ENCODE data around the gene DCPS.

DCPS gene

DNA sequence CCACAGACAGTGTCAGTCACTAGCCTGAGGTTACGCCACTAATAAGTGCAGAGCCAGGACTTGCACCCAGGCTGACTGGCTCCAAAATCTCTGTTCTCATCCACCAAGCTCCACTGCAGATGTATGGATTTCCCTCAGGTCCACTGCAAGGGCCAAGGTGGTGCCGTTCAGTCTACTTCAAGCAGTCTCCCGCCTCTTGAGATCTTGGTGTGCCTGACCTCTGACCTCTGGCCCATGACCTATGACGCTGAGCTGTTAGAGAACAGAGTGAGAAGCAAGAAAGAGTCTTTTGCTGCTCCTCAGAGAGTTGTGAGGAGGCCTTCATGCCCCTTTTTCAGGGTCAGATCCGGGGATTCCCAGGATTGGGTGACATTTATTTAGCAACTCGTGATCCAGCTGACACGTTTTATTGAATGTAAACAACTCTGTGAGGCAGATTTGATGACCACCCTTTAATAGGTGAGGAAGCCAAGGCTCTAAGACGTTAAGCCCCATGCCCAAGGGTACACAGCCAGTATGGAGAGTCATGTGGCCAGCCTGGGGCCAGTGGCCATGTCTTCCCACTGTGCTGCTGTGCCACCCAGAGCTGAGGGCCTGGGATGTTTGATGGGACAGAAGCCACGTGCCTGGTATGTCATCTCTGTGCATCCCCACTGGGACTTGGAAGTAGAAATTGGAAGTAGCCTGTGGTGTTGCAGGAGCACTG is 25.2 kb downstream of the DCPS start:
- DNase-seq, result no peak

DNA sequence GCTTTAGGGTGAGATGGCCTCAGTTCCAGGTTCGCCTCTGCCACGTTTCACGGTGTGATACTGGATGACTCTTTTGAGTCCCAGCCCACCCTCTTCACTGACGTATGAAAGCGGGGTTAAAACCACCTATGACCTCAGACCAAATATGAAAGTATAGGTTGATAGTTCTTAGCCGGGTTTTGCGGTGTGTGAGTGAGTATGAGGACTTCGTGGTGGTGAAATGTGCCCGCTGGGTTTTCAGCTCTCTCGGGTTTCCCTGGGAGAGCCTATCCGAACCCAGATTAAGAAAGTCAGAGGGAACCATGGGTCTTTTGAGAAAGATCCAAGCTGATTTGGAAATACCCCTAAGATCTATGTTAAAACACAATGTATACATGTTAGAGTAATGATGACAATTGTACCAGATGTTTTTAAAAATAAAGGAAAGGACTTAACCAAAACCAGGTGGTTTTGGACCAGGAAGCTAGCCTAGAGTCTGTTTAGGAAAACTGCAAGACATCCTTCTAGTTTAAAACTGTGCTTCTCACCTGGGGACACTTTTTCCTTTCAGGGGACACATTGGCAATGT is 25.9 kb downstream of the DCPS start:
- no peak for DNase-seq

DNA sequence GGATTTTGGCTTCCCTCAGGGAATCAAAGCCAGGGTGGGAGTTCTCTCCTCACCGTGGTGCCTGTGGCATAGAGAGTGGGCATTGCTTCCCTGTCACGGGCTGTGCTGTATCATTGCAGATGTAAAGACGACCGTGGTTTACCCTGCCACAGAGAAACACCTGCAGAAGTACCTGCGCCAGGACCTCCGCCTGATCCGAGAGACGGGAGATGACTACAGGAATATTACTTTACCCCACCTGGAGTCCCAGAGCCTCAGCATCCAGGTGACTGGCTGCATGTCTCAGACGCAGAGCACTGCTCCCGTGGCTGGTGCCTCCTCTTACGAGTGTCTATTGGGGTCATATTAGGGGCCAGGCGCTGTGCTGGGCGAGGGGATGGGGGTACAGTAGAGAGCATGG is 27.4 kb downstream of the DCPS start:
- DNase-seq, result no peak

GRCh38 chr11:126332221-126332711 is 28.4 kb downstream of the DCPS start:
- DNase-seq, result no peak

DNA sequence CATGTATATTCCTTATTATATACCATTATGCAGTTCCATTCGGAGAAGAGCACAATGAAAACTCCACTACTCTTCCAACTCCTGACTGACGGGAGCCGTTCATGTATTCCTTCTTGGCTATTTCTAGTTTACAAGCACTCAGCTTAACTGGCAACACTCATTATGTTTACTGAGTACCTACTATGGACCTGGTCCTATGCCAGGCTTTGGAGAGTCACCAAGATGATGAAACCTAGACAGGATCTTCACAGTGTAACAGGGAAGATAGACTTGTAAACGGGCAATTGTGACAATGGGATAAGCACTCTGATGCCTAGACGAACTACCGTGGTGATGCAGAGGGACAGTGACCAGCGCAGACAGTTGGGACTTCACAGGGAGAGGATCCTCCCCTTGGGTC is 29.3 kb downstream of the DCPS start:
- DNase-seq, result no peak

GRCh38 chr11:126334659-126335462 is 31.0 kb downstream of the DCPS start:
- DNase-seq, result no peak

GRCh38 chr11:126335463-126335760 is 31.6 kb downstream of the DCPS start:
- DNase-seq, result no peak

GRCh38 chr11:126336138-126336541 is 32.3 kb downstream of the DCPS start:
- no peak for DNase-seq

DNA sequence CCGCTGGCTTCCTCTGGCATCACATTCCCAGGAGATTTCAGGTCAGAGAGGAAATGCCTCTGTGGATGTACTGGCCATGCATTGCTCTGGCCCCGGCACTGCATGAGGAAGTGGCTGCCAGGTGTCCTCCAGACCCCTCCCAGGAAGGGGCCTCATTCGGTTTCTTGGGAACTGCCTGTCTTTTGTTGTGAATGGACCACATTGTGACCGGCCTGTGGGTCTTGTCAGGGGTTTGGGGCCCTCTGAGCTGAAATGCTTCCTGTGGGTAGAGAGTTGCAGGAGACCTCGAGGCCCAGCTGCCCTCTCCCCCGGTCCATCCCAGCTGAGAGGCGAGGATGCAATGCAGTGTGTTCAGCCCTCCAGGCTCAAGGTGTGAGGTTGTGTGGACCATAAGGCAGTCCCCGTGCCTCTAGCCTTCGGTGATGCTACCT is 32.8 kb downstream of the DCPS start:
- no peak for DNase-seq

- no peak for DNase-seq
These were observed 33.2 kb downstream of the DCPS start for GRCh38 chr11:126337126-126337473.

DNA sequence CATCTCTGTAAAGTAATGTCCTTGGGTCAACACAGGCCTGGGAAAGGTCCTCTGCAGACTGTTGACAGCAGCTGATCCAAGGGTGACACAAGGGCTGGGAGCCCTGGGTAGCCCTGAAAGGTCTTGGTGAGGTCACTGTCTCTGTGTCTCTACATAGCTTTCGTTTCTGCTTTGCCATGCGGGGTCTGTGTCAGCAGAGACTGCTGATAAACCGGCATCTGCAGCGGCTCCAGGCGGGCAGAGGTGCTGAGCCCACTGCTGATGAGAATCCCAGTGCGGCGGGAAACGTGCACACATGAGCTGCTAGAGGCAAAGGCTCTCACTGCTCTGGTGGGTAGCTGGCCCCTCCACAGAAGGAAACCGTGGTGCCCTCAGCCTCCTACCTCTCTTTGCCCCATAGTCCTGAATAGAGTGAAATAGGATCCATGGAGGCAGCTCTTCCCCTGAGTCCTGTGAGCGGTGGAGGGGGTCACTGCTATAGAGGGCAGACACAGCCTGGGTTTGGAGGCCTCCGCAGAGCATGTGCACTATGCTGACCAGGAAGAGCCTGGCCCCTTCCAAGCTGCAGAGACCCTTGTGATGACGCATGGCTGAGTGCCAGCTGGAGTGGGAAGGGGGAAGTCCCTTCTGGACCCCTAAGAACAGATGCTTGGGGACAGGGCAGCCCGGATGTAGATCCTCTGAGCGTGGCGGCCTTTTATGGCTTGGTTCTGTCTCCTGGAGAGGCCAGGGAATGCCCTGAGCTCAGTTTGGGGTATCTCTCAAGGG is 33.8 kb downstream of the DCPS start:
- DNase-seq, result no peak

DNA sequence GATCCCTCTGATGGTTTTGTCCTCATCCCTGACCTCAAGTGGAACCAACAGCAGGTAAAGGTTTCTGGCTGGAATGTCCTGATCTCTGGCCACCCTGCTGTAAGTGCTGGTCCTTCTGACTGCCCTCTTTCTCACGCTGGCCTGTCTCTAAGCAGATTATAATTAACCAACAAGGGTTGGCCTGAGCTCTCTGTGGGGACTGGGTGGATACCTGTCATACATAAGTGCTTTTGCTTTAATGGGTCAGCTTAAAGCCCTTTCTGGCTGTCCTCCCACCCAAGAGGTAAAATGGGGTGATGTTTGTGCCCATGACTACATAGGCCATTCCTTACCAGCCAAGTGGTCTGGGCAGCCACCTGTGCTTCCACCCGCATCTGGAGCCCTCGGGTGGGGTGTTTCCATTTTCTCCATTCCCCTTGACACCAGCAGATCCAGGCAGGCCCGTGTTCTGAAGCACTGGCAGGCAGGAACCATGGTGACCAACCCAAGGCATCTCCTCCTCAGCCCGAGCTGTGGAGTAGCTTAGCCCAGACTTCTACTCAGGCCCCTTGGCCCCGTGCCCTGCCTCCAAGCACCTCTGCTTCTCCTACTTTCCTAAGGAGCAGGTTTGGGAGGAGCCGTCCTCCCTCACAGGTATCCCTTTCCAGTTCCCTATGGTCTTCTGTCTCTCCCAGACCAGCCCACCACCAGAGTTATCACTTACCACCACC is 34.6 kb downstream of the DCPS start:
- no peak for DNase-seq

- no peak for DNase-seq
These were observed 35.4 kb downstream of the DCPS start for GRCh38 chr11:126339073-126339862.

DNA sequence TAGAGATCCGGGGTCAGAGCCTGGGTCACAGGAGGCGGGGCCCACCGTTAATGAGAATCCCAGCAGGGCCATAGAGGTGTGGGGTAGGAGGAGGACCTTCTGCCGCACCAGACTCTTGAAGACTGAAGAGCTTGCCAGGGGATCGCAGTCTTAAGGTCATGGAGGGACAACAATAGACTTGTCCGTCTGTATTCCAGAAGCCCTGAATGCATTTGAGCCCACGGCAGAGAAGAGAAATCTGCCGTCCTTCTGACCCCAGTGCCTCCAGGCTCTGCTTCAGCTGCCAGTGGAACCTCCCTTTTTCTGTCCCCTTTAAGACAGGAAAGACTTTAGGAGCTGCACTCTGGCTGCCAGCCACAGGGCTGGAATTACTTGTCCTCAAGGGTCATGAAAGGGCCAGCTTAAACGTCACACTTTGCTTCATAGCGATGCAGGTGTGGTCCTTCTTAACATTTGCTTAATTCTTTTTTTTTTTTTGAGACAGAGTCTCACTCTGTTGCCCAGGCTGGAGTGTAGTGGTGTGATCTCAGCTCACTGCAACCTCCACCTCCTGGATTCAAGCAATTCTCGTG is 36.1 kb downstream of the DCPS start:
- DNase-seq, result no peak

DNA sequence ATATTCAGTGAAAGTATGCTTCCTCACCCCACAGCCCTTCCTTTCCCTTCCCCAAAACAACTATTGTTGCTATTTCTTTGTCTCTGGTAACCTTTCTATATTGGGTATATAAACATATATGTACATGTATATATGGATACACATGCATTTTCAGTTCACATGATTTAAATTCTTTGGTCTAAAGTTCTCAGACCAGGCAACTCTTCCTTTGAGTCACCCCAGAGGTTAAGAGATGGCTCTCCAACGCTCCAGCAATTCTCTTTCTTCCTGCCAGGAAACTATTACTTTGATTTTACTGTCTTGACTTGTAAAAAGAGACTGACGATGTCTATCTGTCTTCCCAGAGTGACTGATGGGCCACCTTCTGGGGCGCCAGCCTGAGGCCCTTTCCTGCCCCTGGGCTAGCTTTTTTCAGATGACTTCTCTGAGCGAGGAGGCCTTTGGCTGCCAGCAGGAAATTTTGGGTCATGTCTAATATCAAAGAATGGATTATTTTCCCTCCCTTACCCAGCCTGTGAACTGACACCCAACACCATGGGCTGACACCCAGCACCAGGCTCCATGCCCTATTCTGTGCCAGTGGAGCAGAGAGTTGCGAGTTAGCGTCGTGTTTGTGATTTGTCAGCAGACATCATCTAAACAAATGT is 37.2 kb downstream of the DCPS start:
- no peak for DNase-seq

GRCh38 chr11:126341760-126342161 is 37.9 kb downstream of the DCPS start:
- DNase-seq, result peak; percentile 66

DNA sequence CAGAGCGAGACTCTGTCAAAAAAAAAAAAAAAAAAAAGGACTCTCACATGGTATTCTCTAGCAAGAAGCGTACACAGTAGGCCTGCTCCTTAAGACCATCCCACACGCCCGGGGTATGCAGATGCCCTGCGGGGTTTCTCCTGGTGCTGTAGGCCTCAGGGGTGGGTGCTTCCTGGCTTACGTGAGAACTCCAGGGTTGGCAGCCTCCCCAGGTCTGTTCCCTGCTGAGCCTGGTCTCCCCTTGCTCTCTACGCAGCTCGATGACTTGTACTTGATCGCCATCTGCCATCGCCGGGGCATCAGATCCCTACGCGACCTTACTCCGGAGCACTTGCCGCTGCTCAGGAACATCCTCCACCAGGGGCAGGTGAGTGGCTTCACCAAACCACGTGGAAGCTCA is 39.2 kb downstream of the DCPS start:
- no peak for DNase-seq

DNA sequence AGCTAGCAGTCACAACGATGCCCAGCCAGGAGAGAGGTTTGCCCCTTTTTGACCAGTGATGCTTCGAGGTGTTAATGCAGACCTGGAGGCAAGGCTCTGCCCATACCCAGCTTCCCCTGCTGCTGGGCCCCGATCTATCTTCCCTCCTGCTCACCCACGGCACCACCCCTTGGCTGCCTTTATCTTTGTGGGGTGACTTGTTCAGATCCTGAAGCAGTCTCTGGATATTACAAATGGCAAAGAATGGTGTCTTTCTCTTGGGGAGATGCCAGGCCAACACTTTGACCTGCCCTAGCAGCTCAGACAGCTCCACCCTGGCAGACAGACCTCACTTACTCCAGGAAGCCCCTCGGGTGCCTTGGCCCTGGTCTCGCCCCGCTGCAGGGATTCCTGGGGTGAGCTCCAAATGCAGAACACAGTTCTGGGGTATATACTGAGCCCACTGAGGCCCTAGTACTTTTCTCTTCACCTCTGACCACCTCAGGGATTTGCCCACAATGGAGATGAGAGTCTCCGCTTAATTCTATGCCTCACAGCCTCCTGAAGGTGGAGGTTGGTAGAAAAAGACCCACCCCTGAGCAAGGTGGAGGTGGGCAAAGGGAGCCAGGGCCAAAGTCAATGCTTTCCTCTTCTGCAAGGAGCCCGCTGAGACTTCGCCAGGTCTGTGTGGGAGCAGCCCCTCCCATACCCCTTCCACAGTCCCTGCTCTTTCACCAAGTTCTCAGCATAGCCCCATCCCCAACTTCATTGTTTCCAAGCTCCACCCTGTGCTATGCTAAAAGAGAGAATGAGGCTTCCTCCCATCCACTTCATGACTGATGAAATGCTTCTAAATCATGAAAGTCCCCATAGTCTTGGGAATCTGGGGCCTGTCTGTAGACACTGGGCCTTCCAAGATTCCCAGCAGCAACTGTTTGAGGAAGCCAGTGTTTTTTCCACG is 40.6 kb downstream of the DCPS start:
- DNase-seq, result peak; percentile 77

GRCh38 chr11:126345283-126345682 is 41.4 kb downstream of the DCPS start:
- DNase-seq, result no peak

Data from hematopoietic multipotent progenitor cell treated with erythropoietin and hydrocortisone succinate and interleukin-3 and kit ligand, for 6 days (in vitro differentiated cells).